HepG2 (cell line): Measurements from ENCODE around the gene PIK3R4. TPM values are rescaled to one million over a fixed set of nuclear protein-coding genes. Genes with fewer than 3 reads are reported as not detected.

Source experiments
- ATAC-seq: fragments of 200-7000 bp; cut with Tn5 transposase; 3 replicates; pipeline ENCODE4 v1.9.1; 2020; ENCODE audit warnings: mild to moderate bottlenecking, moderate library complexity
- BruUV-seq: library from RNA; stranded (reverse); fragments of 400-500 nt; replicated peaks from 2 replicates; lab custom pipeline; 2021; lab: Mats Ljungman, UMichigan
- CTCF ChIA-PET: fragments of 300-600 bp; formaldehyde crosslinking; extraction: SDS; loops from one replicate; lab custom pipeline; 2021; ENCODE audit warnings: low total read pairs, inconsistent platforms, low intra/inter-chr PET ratio; lab: Yijun Ruan, JAX
- POLR2A ChIA-PET: fragments of 350-600 bp; sonication (Branson Sonifier 250); formaldehyde crosslinking; loops from one replicate; lab custom pipeline; 2020; ENCODE audit warnings: antibody characterized with exemption, inconsistent platforms; lab: Yijun Ruan, JAX
- DNase-seq: peaks from one replicate; pipeline ENCODE4 v3.0.0-alpha.2; 2015; ENCODE audit warnings: low spot score
- FAIRE-seq: peaks from 3 replicates; lab custom pipeline; 2011; peaks lifted over from hg19 to GRCh38; lab: Jason Lieb, UNC
- H2AFZ ChIP-seq: one replicate; pipeline ENCODE4 v1.6.1; 2011; ENCODE audit warnings: low read length, inconsistent platforms
- H3K27ac ChIP-seq: fragments of 300-600 bp; 3 replicates; pipeline ENCODE4 v1.8.0; 2011; ENCODE audit warnings: mixed run types, mild to moderate bottlenecking, mixed read lengths, low read length, inconsistent platforms; ENCODE audit not compliant: insufficient read depth; ENCODE audit errors: extremely low read length
- H3K27me3 ChIP-seq, 2 experiments: fragments of 200-600 bp in 1 of 2; 2 replicates in 1 of 2; 3 replicates in 1 of 2; pipeline versions ENCODE4 v1.6.0 to v1.8.0; 2011; ENCODE audit warnings: low read length in 2 of 2, mild to moderate bottlenecking in 2 of 2, moderate library complexity in 2 of 2, inconsistent platforms in 1 of 2; ENCODE audit not compliant: insufficient read depth in 2 of 2, control insufficient read depth in 1 of 2
- H3K36me3 ChIP-seq, 2 experiments: fragments of 200-600 bp in 1 of 2; replicated peaks in 1 of 2; 2 replicates in 1 of 2; 3 replicates in 1 of 2; pipeline versions ENCODE4 v1.5.1 to v1.8.0; 2011; ENCODE audit warnings: low read length in 2 of 2, inconsistent platforms in 1 of 2; ENCODE audit not compliant: insufficient read depth in 2 of 2, control insufficient read depth in 1 of 2
- H3K4me1 ChIP-seq: 2 replicates; pipeline ENCODE4 v1.5.1; 2012; ENCODE audit warnings: low read length, inconsistent platforms; ENCODE audit not compliant: insufficient read depth
- H3K4me2 ChIP-seq: 2 replicates; pipeline ENCODE4 v1.6.0; 2011; ENCODE audit warnings: low read depth, low read length, inconsistent platforms
- H3K4me3 ChIP-seq, 3 experiments: fragments of 200-600 bp in 1 of 3; sonication (generic), shearing (Covaris generic) in 1 of 3; replicated peaks in 1 of 3; 2 replicates each; pipeline ENCODE4 v1.5.1; 2011 to 2016; ENCODE audit warnings: low read length in 3 of 3, inconsistent platforms in 2 of 3, low read depth in 2 of 3, mild to moderate bottlenecking in 2 of 3, control low read depth in 1 of 3, mixed read lengths in 1 of 3; ENCODE audit not compliant: insufficient read depth in 1 of 3
- H3K79me2 ChIP-seq: one replicate; pipeline ENCODE4 v1.6.1; 2011; ENCODE audit warnings: low read length, inconsistent platforms; ENCODE audit not compliant: insufficient read depth
- H3K9ac ChIP-seq: 2 replicates; pipeline ENCODE4 v1.6.0; 2011; ENCODE audit warnings: mild to moderate bottlenecking, low read depth, low read length, inconsistent platforms; ENCODE audit not compliant: insufficient read depth
- H3K9me3 ChIP-seq: 2 replicates; pipeline ENCODE4 v1.5.1; 2012; ENCODE audit warnings: mild to moderate bottlenecking, low read length
- H4K20me1 ChIP-seq: 2 replicates; pipeline ENCODE4 v1.6.0; 2011; ENCODE audit warnings: inconsistent platforms, mild to moderate bottlenecking, low read length, moderate library complexity; ENCODE audit not compliant: insufficient read depth
- AGO2 ChIP-seq: fragments of 200-400 bp; formaldehyde crosslinking; optimal IDR thresholded peaks from 2 replicates; pipeline ENCODE3; 2017; ENCODE audit warnings: mild to moderate bottlenecking, low read depth, low read length, moderate library complexity
- DNMT1 ChIP-seq: sonication (generic); formaldehyde crosslinking; IDR thresholded peaks from 2 replicates; pipeline ENCODE4 v1.5.1; 2020; ENCODE audit warnings: mild to moderate bottlenecking, missing genetic modification reagents
- HOXA9 ChIP-seq: sonication (generic); formaldehyde crosslinking; IDR thresholded peaks from 2 replicates; pipeline ENCODE4 v1.8.1; 2022; ENCODE audit warnings: missing genetic modification reagents, mild to moderate bottlenecking, moderate library complexity, borderline replicate concordance
- KLF12 ChIP-seq: sonication (generic); formaldehyde crosslinking; IDR thresholded peaks from 2 replicates; pipeline ENCODE4 v1.4.0; 2020; ENCODE audit warnings: missing genetic modification reagents, borderline replicate concordance
- MED13 ChIP-seq: sonication (generic); formaldehyde crosslinking; IDR thresholded peaks from 2 replicates; pipeline ENCODE4 v1.5.0; 2020; ENCODE audit warnings: missing genetic modification reagents
- NFIC ChIP-seq: IDR thresholded peaks from 2 replicates; pipeline ENCODE4 v1.6.1; 2012; ENCODE audit warnings: mild to moderate bottlenecking, low read length, inconsistent platforms
- SMAD1 ChIP-seq: sonication (generic); formaldehyde crosslinking; IDR thresholded peaks from 2 replicates; pipeline ENCODE4 v1.4.0; 2020; ENCODE audit warnings: missing genetic modification reagents, low read depth, mild to moderate bottlenecking, borderline replicate concordance
- SP140L ChIP-seq: sonication (generic); formaldehyde crosslinking; IDR thresholded peaks from 2 replicates; pipeline ENCODE4 v1.4.0; 2020; ENCODE audit warnings: missing genetic modification reagents, borderline replicate concordance
- ZNF142 ChIP-seq: sonication (generic); formaldehyde crosslinking; IDR thresholded peaks from 2 replicates; pipeline ENCODE4 v1.4.0; 2020; ENCODE audit warnings: missing genetic modification reagents
- ZNF263 ChIP-seq: sonication (generic); formaldehyde crosslinking; IDR thresholded peaks from 2 replicates; pipeline ENCODE4 v1.4.0; 2020; ENCODE audit warnings: missing genetic modification reagents
- ZNF414 ChIP-seq: sonication (generic); formaldehyde crosslinking; IDR thresholded peaks from 2 replicates; pipeline ENCODE4 v1.5.0; 2020; ENCODE audit warnings: missing genetic modification reagents
- ZNF558 ChIP-seq: sonication (generic); formaldehyde crosslinking; IDR thresholded peaks from 2 replicates; pipeline ENCODE4 v1.9.0; 2022; ENCODE audit warnings: mild to moderate bottlenecking, missing genetic modification reagents, borderline replicate concordance
- ZNF605 ChIP-seq: sonication (generic); formaldehyde crosslinking; IDR thresholded peaks from 2 replicates; pipeline ENCODE4 v1.8.0; 2022; ENCODE audit warnings: mild to moderate bottlenecking, missing genetic modification reagents
- ZNF75D ChIP-seq: sonication (generic); formaldehyde crosslinking; IDR thresholded peaks from 2 replicates; pipeline ENCODE4 v1.8.1; 2023; ENCODE audit warnings: missing genetic modification reagents, mild to moderate bottlenecking, borderline replicate concordance
- ZNF781 ChIP-seq: sonication (generic); formaldehyde crosslinking; IDR thresholded peaks from 2 replicates; pipeline ENCODE4 v1.5.1; 2020; ENCODE audit warnings: borderline replicate concordance, mild to moderate bottlenecking, missing genetic modification reagents; ENCODE audit errors: not compliant biosample characterization
- WGBS: methylation state at CpG from one replicate; pipeline ENCODE4 v1.1.6; 2017; ENCODE audit warnings: low lambda C conversion rate; 5-methylcytosine and 5-hydroxymethylcytosine counted together
- in situ Hi-C: cut with HindIII; loops from 2 replicates; pipeline ENCODE4 v1.10.0; 2017; ENCODE audit warnings: low pct_unique_long_range_greater_than_20kb; ENCODE audit not compliant: extremely low pct_ligation_motif_present
- intact Hi-C: fragments of 100-400 bp; cut with micrococcal nuclease; formaldehyde crosslinking; loops from one replicate; pipeline ENCODE4 v1.10.0; 2022; ENCODE audit not compliant: unreplicated experiment
- polyA plus RNA-seq, 8 experiments: library from polyadenylated mRNA; depleted of rRNA in 3 of 8; stranded (reverse) in 7 of 8; unstranded in 1 of 8; fragments of >200 nt; fragmentation: Illumina TruSeq in 4 of 8; extraction: Trizol in 4 of 8; gene quantifications; 2 replicates each; pipeline versions ENCODE4 v1.2.1 to v1.2.3, GENCODE V29; 2011 to 2016; ENCODE audit warnings: low read depth in 4 of 8, missing spikeins in 1 of 8, mixed read lengths in 1 of 8; ENCODE audit not compliant: insufficient read depth in 1 of 8
- total RNA-seq, 5 experiments: library from RNA; depleted of rRNA; stranded (reverse); fragments of >200 nt; fragmentation: Illumina TruSeq; extraction: Trizol; gene quantifications; 2 replicates each; pipeline ENCODE4 v1.2.3, GENCODE V29; 2016; ENCODE audit warnings: low read depth in 1 of 5

Gene PIK3R4
- total and polyA plus RNA-seq, 2 of the 13 experiments (the other 11 are each of a cell fraction or from before 2014, with no cell fraction given) = 22.4 to 26.0 TPM

GRCh38 chr3:130728037-130728436, 18.6 kb downstream of the PIK3R4 start (continued):
- TF ChIP-seq SMAD1 (CRISPR knock-in tag) = no peak
- TF ChIP-seq DNMT1 (CRISPR knock-in tag) = no peak
- no peak for TF ChIP-seq ZNF263 (CRISPR knock-in tag)
- TF ChIP-seq ZNF142 (CRISPR knock-in tag) = no peak
- no peak for TF ChIP-seq ZNF605 (CRISPR knock-in tag)
- no peak for TF ChIP-seq ZNF781

- intact Hi-C loops = no loop called here
- Histone ChIP-seq H3K4me1 (0 out of 2 replicates have a peak, but pooled peaks cover 7% of the 10 kb centered on the region), H3K9ac (no peak overlapping the region), H3K79me2 (no peaks in the 10 kb centered on the region), H3K9me3 (no peaks in the 10 kb centered on the region), H3K4me3 (no peak overlapping the region), H3K4me2 (no peak overlapping the region)
- POLR2A ChIA-PET = no interaction called here
- 96% methylated on average over 2 of the region's 2 CpGs for WGBS
- DNase-seq = no peak
- TF ChIP-seq HOXA9 (CRISPR knock-in tag) = no peak
- no peak for TF ChIP-seq SP140L (CRISPR knock-in tag)
- no peak for TF ChIP-seq NFIC
- no peak for TF ChIP-seq KLF12
- TF ChIP-seq MED13 (CRISPR knock-in tag) = no peak
- TF ChIP-seq ZNF414 (CRISPR knock-in tag) = no peak
- TF ChIP-seq ZNF75D (CRISPR knock-in tag) = no peak
- TF ChIP-seq AGO2 = no peak
- TF ChIP-seq ZNF558 (CRISPR knock-in tag) = no peak
- TF ChIP-seq, all 625 proteins: peak for 0
- no peak for FAIRE-seq
- in situ Hi-C loops = no loop called here
- CTCF ChIA-PET = no interaction called here
- no TSS peak for BruUV-seq
- no peaks in the 10 kb centered on the region for H3K27me3 ChIP-seq
- H3K27ac ChIP-seq = no peak overlapping the region
- ATAC-seq = no peak
- H4K20me1 ChIP-seq = no peaks in the 10 kb centered on the region
- H3K36me3 ChIP-seq = peaks cover 2 to 11% of the 10 kb centered on the region in 2 experiments
- H2AFZ ChIP-seq = no peak overlapping the region
Observed at GRCh38 chr3:130725746-130726145, 20.9 kb downstream of the PIK3R4 start.
